ENCODE measurements around the gene RIN3.

- TF ChIP-seq POLR2A (IDR thresholded peaks at IDR 0.05; ENCODE audit: low read depth, low read length) (no peak), CTCF (IDR thresholded peaks at IDR 0.05 in 2 of 3, conservative IDR thresholded peaks at IDR 0.05 in 1 of 3; ENCODE audit: control insufficient read depth in 2 of 3, extremely low read depth in 1 of 3, insufficient read depth in 1 of 3, low read depth in 3 of 3, low read length in 3 of 3) (no peak), SMARCA5 (IDR thresholded peaks at IDR 0.05) (no peak), EZH2 (IDR thresholded peaks at IDR 0.05; ENCODE audit: borderline replicate concordance, control insufficient read depth, low read depth, low read length) (no peak), SUZ12 (IDR thresholded peaks at IDR 0.05; ENCODE audit: unreplicated experiment) (no peak), TARDBP (IDR thresholded peaks at IDR 0.05; ENCODE audit: borderline replicate concordance) (no peak), LARP7 (IDR thresholded peaks at IDR 0.05) (no peak), BMI1 (IDR thresholded peaks at IDR 0.05; ENCODE audit: borderline replicate concordance) (no peak), SMAD1 (IDR thresholded peaks at IDR 0.05; ENCODE audit: low read depth, partially characterized antibody) (no peak), ELK1 (IDR thresholded peaks at IDR 0.05; ENCODE audit: low read depth, low read length) (no peak), CREM (IDR thresholded peaks at IDR 0.05; ENCODE audit: low read depth) (no peak), REST (IDR thresholded peaks at IDR 0.05; ENCODE audit: low read depth, low read length) (no peak)
Observed at GRCh38 chr14:92584816-92585215, 71.2 kb downstream of the RIN3 start.
